HCT116 (cell line): Measurements from ENCODE around the gene RASL10A.

ENCODE experiments used
- EGR1 ChIP-seq: IDR thresholded peaks from 2 replicates; pipeline ENCODE4 v1.6.1; 2012; ENCODE audit warnings: low read depth
- EZH2 ChIP-seq: fragments of 200-600 bp; sonication (generic); IDR thresholded peaks from 2 replicates; pipeline ENCODE4 v1.6.1; 2017; ENCODE audit warnings: antibody characterized with exemption, mixed run types

GRCh38 chr22:29331213-29331612, 15.7 kb upstream of the RASL10A start:
- no peak for TF ChIP-seq EZH2
- no peak for TF ChIP-seq EGR1
